NT2/D1 (cell line): ENCODE data around the gene CCSAP.

Experiments used
- SUZ12 ChIP-seq: IDR thresholded peaks from 2 replicates; pipeline ENCODE4 v1.6.1; 2011; ENCODE audit not compliant: insufficient read length, insufficient read depth; ENCODE audit errors: extremely low read depth
- YY1 ChIP-seq: IDR thresholded peaks from 2 replicates; pipeline ENCODE4 v1.6.1; 2011; ENCODE audit not compliant: insufficient read length, insufficient read depth

DNA sequence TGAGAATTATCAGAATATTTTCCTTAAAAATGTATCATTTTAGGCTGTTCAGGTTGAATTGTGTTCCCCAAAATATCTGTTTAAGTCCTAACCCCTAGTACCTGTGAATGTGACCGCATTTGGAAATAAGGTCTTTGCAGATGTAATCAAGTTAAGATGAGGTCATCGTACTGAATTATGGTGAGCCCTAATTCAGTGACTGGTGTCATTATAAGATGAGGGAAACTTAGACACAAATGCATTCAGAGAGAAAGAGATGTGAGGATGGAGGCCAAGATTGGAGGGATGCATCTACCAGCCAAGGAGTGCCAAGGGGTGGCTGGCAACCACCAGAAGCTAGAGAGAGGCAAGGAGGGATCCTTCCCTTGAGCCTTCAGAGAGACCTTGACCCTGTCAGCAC, 67.8 kb downstream of the CCSAP start:
- TF ChIP-seq YY1 (no peak), SUZ12 (no peak)
